Sigmoid colon (tissue), 7 donors: Measurements from ENCODE around the gene MAPK12. TPM values are rescaled to one million over a fixed set of nuclear protein-coding genes. Genes with fewer than 3 reads are reported as not detected.

Experiments used
- DNase-seq: peaks from one replicate; pipeline ENCODE4 v3.0.0-alpha.2; 2019
- H3K27ac ChIP-seq, 4 donors: fragments of 200-600 bp; sonication (generic); one replicate each; pipeline ENCODE4 v1.5.1; 2016 to 2019; ENCODE audit warnings: mild to moderate bottlenecking in 1 of 4
- H3K27me3 ChIP-seq, 3 donors: fragments of 200-600 bp; sonication (generic); one replicate each; pipeline ENCODE4 v1.5.1; 2019; ENCODE audit warnings: mild to moderate bottlenecking in 1 of 3
- H3K36me3 ChIP-seq, 4 donors: fragments of 200-600 bp; sonication (generic); one replicate each; pipeline ENCODE4 v1.5.1; 2016 to 2019
- H3K4me1 ChIP-seq, 4 donors: fragments of 200-600 bp; sonication (generic); one replicate each; pipeline ENCODE4 v1.5.1; 2017 to 2019
- H3K4me3 ChIP-seq, 4 donors: fragments of 200-600 bp; sonication (generic); one replicate each; pipeline ENCODE4 v1.5.1; 2017 to 2019; ENCODE audit warnings: mild to moderate bottlenecking in 2 of 4, moderate library complexity in 1 of 4
- H3K9me3 ChIP-seq, 4 donors: fragments of 200-600 bp in 3 of 4; sonication (generic) in 3 of 4; one replicate each; pipeline versions ENCODE4 v1.5.1 to v1.6.1; 2013 to 2019
- EP300 ChIP-seq, 4 donors: sonication (generic); formaldehyde crosslinking; IDR thresholded peaks; one replicate each; pipeline ENCODE4 v1.6.1; 2017; ENCODE audit warnings: antibody characterized with exemption in 4 of 4
- POLR2A ChIP-seq, 2 donors: fragments of 450-650 bp; IDR thresholded peaks; one replicate each; pipeline ENCODE4 v1.6.1; 2016; ENCODE audit warnings: antibody characterized with exemption in 2 of 2, mild to moderate bottlenecking in 2 of 2, moderate library complexity in 2 of 2
- POLR2AphosphoS5 ChIP-seq, 4 donors: sonication (generic); formaldehyde crosslinking; IDR thresholded peaks; one replicate each; pipeline ENCODE4 v1.6.1; 2017; ENCODE audit warnings: antibody characterized with exemption in 4 of 4
- WGBS, 2 donors: extraction: QIAGEN DNeasy Blood & Tissue Kit; methylation state at CpG; one replicate each; pipeline ENCODE4 v1.1.7; 2013; 5-methylcytosine and 5-hydroxymethylcytosine counted together
- intact Hi-C: fragments of 100-400 bp; cut with DNase I; formaldehyde crosslinking; loops from one replicate; pipeline ENCODE4 v1.15.1; 2023
- polyA plus RNA-seq, 3 donors: library from polyadenylated mRNA; stranded (reverse); fragments of 200-250 nt; gene quantifications; one replicate each; pipeline ENCODE4 v1.2.3, GENCODE V29; 2013
- total RNA-seq, 4 donors: library from RNA; depleted of rRNA; stranded (reverse); fragments of >200 nt; gene quantifications; one replicate each; pipeline ENCODE4 v1.1.0, GENCODE V29; 2016
- TF ChIP-seq, protein P1 (sequence below), 4 experiments: fragments of 450-650 bp in 3 of 4; fragments of 200-600 bp in 1 of 4; IDR thresholded peaks; one replicate each; pipeline ENCODE4 v1.5.1; 2016 to 2019; ENCODE audit warnings: antibody characterized with exemption in 4 of 4, mild to moderate bottlenecking in 3 of 4, moderate library complexity in 2 of 4
- donor health status: healthy with polysubstance abuse.
- donor health status: Bipolar disorder and iron deficiency.
- donor health status: healthy.

Gene MAPK12
- total and polyA plus RNA-seq, 7 donors: 0.60 to 10.0 (median 3.9) TPM

GRCh38 chr22:50262973-50263617 lies 1.6 kb upstream of the MAPK12 start:
- H3K27me3 ChIP-seq: peaks cover 17 to 68% (median 46%) of the 10 kb centered on the region in 3 donors

GRCh38 chr22:50262460-50262911 lies 1.0 kb upstream of the MAPK12 start:
- Histone ChIP-seq H3K4me1 (peaks cover 0 to 28% (median 27%) of the 10 kb centered on the region in 4 donors), H3K4me3 (no peak overlapping the region), H3K9me3 (no peaks in the 10 kb centered on the region), H3K27me3 (peaks cover 17 to 73% (median 46%) of the 10 kb centered on the region in 3 donors), H3K36me3 (no peaks in the 10 kb centered on the region), H3K27ac (no peak overlapping the region)
- TF ChIP-seq POLR2A (IDR thresholded peaks at IDR 0.05): no peak
- TF ChIP-seq EP300 (IDR thresholded peaks at IDR 0.05): no peak
- no peak for TF ChIP-seq POLR2AphosphoS5 (IDR thresholded peaks at IDR 0.05)
- TF ChIP-seq, protein P1, sequence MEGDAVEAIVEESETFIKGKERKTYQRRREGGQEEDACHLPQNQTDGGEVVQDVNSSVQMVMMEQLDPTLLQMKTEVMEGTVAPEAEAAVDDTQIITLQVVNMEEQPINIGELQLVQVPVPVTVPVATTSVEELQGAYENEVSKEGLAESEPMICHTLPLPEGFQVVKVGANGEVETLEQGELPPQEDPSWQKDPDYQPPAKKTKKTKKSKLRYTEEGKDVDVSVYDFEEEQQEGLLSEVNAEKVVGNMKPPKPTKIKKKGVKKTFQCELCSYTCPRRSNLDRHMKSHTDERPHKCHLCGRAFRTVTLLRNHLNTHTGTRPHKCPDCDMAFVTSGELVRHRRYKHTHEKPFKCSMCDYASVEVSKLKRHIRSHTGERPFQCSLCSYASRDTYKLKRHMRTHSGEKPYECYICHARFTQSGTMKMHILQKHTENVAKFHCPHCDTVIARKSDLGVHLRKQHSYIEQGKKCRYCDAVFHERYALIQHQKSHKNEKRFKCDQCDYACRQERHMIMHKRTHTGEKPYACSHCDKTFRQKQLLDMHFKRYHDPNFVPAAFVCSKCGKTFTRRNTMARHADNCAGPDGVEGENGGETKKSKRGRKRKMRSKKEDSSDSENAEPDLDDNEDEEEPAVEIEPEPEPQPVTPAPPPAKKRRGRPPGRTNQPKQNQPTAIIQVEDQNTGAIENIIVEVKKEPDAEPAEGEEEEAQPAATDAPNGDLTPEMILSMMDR (IDR thresholded peaks at IDR 0.05): no peak
- intact Hi-C loops: no loop called here
- DNase-seq: no peak
- 27 to 40% methylated on average over 7 of the region's 7 CpGs for WGBS, 2 donors

More at GRCh38 chr22:50262973-50263617, 1.6 kb upstream of the MAPK12 start:
- TF ChIP-seq EP300 (IDR thresholded peaks at IDR 0.05): no peak
- TF ChIP-seq POLR2A (IDR thresholded peaks at IDR 0.05): no peak
- TF ChIP-seq, protein P1 (IDR thresholded peaks at IDR 0.05): no peak
- no peak for TF ChIP-seq POLR2AphosphoS5 (IDR thresholded peaks at IDR 0.05)
- intact Hi-C loops: no loop called here
- Histone ChIP-seq H3K4me1 (peaks cover 0 to 34% (median 34%) of the 10 kb centered on the region in 4 donors), H3K9me3 (no peaks in the 10 kb centered on the region), H3K27ac (no peak overlapping the region), H3K36me3 (no peaks in the 10 kb centered on the region), H3K4me3 (no peak overlapping the region)
- no peak for DNase-seq
- WGBS, 2 donors: 47 to 63% methylated on average over 9 of the region's 9 CpGs

DNA sequence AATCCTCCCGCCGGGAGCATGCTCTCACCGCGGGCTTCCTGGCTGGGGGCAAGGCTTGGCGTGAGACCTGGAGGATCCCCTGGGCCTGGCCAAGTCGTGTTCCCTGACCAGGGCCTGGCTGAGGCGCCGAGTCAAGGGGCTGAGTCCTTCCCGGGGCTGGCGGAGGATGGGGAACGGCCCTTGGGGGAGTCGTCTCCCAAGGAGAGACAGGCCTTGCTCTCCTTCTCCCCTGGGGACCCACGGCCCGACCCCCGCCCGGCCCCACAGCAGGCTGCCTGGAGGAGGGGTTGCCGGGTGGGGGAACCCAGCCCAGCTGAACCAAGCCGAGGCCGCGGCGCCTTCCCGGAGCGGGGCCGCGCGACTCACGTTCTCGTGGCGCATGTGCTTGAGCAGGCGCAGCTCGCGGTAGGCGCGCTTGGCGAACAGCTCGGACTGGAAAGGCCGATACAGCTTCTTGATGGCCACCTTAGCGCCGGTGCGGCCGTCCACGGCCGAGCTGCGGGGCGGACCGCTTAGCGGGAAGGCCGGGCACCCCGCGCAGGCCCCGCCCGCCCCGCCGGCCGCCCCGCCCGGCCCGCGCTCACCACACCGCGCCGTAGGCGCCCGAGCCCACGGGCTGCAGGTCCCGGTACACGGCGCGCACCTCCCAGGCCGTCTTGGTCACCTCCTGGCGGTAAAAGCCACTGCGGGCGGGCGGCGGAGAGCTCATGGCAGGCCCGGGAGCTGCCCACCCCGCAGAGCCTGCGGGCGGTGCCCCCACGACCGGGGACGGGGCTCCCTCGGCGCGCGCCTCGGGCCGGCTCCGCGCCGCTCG lies 475 bp downstream of the MAPK12 start:
- H3K27me3 ChIP-seq: peaks cover 17 to 74% (median 46%) of the 10 kb centered on the region in 3 donors
- DNase-seq: no peak
- TF ChIP-seq, protein P1 (IDR thresholded peaks at IDR 0.05): no peak
- TF ChIP-seq POLR2AphosphoS5 (IDR thresholded peaks at IDR 0.05): no peak
- TF ChIP-seq POLR2A (IDR thresholded peaks at IDR 0.05): no peak
- no peak for TF ChIP-seq EP300 (IDR thresholded peaks at IDR 0.05)
- 1% methylated on average over 92 of the region's 92 CpGs for WGBS, 2 donors
- no peaks in the 10 kb centered on the region for H3K36me3 ChIP-seq
- intact Hi-C loops: no loop called here
- no peaks in the 10 kb centered on the region for H3K9me3 ChIP-seq
- peak overlapping the region; percentile 19 to 53 (median 44) for H3K4me3 ChIP-seq
- H3K4me1 ChIP-seq: peaks cover 0 to 20% (median 18%) of the 10 kb centered on the region in 4 donors
- H3K27ac ChIP-seq: peak overlapping the region in 3 of 4 donors; percentile 39 to 52 (median 49)

DNA sequence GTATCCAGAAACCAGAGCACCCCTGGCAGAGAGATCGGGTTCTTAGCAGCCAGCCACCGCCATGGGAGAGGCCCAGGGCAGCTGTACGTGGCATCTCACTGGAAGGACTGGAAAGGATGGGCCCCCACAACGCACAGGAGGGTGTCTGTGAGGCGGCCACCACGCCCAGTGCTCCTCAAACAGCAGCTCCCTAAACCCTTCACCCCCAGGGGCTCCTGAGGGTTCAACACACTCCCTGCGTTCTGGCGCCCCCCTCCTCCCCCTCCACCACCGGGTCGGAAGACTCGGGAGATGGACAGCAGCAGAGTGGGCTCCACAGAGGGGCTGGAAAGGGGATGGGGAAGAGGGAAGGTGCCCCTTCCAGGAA lies 1.1 kb downstream of the MAPK12 start:
- no peak for DNase-seq
- Histone ChIP-seq H3K27ac (peak overlapping the region in 2 of 4 donors; percentile 39 to 52), H3K9me3 (no peaks in the 10 kb centered on the region), H3K27me3 (peaks cover 17 to 74% (median 46%) of the 10 kb centered on the region in 3 donors), H3K4me3 (peak overlapping the region in 3 of 4 donors; percentile 38 to 53 (median 50)), H3K4me1 (peaks cover 0 to 20% (median 18%) of the 10 kb centered on the region in 4 donors), H3K36me3 (no peaks in the 10 kb centered on the region)
- intact Hi-C loops: no loop called here
- TF ChIP-seq POLR2AphosphoS5 (IDR thresholded peaks at IDR 0.05) (no peak), EP300 (IDR thresholded peaks at IDR 0.05) (no peak), POLR2A (IDR thresholded peaks at IDR 0.05) (no peak)
- TF ChIP-seq, protein P1 (IDR thresholded peaks at IDR 0.05): no peak
- 11 to 31% methylated on average over 11 of the region's 11 CpGs for WGBS, 2 donors
